Stimulated activated naive B cell treated with anti-CD40 and anti-IgM and Interleukin-4, amounts not matched to agents 10 μg/mL and 1 μg/mL and 100 μg/mL, for 72 hours (primary cell): Measurements from ENCODE around the gene PEPD.
A peak's percentile ranks its signal among the peaks of the same experiment; 100 is the strongest.
"Not testable (repeated sequence)": the region's sequence is repeated elsewhere in the genome, so short reads cannot be mapped to it uniquely, and the experiment has no call there.

ENCODE experiments used
- ATAC-seq, 2 donors: fragments of 150-1000 bp; cut with Tn5 transposase; replicated peaks; 2 replicates each; pipeline ENCODE4 v1.10.0; 2021; ENCODE audit warnings: moderate library complexity in 1 of 2
- DNase-seq: peaks from one replicate; pipeline ENCODE4 v3.0.0; 2021
- H3K27ac Mint-ChIP-seq: one replicate; pipeline ENCODE4 v1.8.0; 2022; ENCODE audit warnings: mild to moderate bottlenecking, mixed read lengths
- H3K27me3 Mint-ChIP-seq, 2 donors: one replicate each; pipeline ENCODE4 v1.8.0; 2022; ENCODE audit warnings: mixed read lengths in 2 of 2
- H3K36me3 Mint-ChIP-seq, 2 donors: one replicate each; pipeline ENCODE4 v1.8.0; 2022; ENCODE audit warnings: mixed read lengths in 2 of 2, mild to moderate bottlenecking in 1 of 2
- H3K4me1 Mint-ChIP-seq, 2 donors: one replicate each; pipeline ENCODE4 v1.8.0; 2022; ENCODE audit warnings: mixed read lengths in 2 of 2, mild to moderate bottlenecking in 1 of 2
- H3K4me3 Mint-ChIP-seq, 2 donors: one replicate each; pipeline ENCODE4 v1.8.0; 2022; ENCODE audit warnings: mild to moderate bottlenecking in 2 of 2, mixed read lengths in 2 of 2, moderate library complexity in 1 of 2
- H3K9me3 Mint-ChIP-seq, 2 donors: one replicate each; pipeline ENCODE4 v1.8.0; 2022; ENCODE audit warnings: mixed read lengths in 2 of 2, mild to moderate bottlenecking in 1 of 2

PEPD gene

DNA sequence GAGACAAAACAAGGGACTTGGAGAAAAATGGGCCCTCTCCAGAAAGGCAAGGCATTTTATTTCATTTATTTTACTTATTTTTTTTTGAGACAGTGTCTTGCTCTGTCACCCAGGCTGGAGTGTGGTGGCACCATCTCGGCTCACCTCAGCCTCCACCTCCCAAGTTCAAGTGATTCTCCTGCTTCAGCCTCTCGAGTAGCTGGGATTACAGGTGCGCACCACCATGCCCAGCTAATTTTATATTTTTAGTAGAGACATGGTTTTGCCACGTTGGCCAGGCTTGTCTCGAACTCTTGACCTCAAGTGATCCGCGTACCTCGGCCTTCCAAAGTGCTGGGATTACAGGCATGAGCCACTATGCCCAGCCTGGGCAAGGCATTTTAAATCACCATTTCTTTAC, 31.0 kb downstream of the PEPD start:
- DNase-seq, H3K27ac Mint-ChIP-seq, H3K9me3 Mint-ChIP-seq, H3K4me3 Mint-ChIP-seq, ATAC-seq, H3K27me3 Mint-ChIP-seq, H3K4me1 Mint-ChIP-seq: not testable (repeated sequence)
- H3K36me3 Mint-ChIP-seq, result peaks cover 34 to 46% of the 10 kb centered on the region in 2 donors

DNA sequence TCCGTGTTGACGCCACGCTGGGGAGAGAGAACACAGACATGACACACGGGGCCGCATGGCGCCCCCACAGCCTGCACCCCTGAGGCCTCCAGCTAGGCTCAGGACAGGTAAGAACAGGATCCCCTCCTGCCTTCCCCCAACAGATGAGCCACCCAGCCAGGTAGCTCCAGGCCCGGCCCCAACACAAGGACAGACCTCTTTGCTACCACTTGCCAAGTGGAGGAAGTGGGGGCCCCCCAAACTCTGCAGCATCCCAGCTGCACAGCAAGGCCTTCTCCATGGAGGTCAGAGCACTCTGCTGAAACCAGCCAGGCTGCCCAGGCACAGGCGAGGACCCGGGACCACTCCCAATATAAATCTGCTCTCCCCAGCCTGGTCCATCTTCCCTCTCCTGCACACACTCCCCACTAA, 31.5 kb downstream of the PEPD start:
- H3K36me3 Mint-ChIP-seq, result peaks cover 36 to 50% of the 10 kb centered on the region in 2 donors
- no peaks in the 10 kb centered on the region for H3K27me3 Mint-ChIP-seq
- H3K9me3 Mint-ChIP-seq, result no peaks in the 10 kb centered on the region
- no peaks in the 10 kb centered on the region for H3K4me1 Mint-ChIP-seq
- DNase-seq, result no peak
- H3K27ac Mint-ChIP-seq, result peak overlapping the region; percentile 3
- H3K4me3 Mint-ChIP-seq, result no peak overlapping the region
- no peak for ATAC-seq

DNA sequence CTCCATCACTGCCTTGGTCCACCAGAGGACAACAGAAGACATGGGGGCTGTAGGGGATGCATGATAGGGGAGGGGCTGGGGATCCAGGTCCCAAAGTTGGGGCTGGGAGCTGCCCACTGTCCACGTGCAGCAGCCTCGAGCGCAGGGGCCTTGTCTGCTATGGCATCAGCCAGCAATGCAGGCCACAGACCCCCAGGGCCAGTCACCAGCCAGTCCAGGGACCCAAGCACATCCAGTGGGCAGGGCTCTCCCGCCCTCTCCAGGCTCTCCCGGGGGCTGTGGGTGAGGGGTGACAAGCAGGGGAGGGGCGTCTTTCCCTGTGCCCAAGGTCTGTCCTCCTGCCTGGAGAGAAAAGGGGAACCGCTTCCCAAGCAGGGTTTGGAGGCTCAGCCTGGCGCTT, 32.8 kb downstream of the PEPD start:
- DNase-seq, result no peak
- H3K36me3 Mint-ChIP-seq, result peaks cover 43 to 57% of the 10 kb centered on the region in 2 donors
- no peak overlapping the region for H3K4me3 Mint-ChIP-seq
- H3K27ac Mint-ChIP-seq, result no peak overlapping the region
- no peaks in the 10 kb centered on the region for H3K4me1 Mint-ChIP-seq
- peaks cover 0 to 3% of the 10 kb centered on the region in 2 donors for H3K9me3 Mint-ChIP-seq
- H3K27me3 Mint-ChIP-seq, result no peaks in the 10 kb centered on the region
- ATAC-seq, result no peak

DNA sequence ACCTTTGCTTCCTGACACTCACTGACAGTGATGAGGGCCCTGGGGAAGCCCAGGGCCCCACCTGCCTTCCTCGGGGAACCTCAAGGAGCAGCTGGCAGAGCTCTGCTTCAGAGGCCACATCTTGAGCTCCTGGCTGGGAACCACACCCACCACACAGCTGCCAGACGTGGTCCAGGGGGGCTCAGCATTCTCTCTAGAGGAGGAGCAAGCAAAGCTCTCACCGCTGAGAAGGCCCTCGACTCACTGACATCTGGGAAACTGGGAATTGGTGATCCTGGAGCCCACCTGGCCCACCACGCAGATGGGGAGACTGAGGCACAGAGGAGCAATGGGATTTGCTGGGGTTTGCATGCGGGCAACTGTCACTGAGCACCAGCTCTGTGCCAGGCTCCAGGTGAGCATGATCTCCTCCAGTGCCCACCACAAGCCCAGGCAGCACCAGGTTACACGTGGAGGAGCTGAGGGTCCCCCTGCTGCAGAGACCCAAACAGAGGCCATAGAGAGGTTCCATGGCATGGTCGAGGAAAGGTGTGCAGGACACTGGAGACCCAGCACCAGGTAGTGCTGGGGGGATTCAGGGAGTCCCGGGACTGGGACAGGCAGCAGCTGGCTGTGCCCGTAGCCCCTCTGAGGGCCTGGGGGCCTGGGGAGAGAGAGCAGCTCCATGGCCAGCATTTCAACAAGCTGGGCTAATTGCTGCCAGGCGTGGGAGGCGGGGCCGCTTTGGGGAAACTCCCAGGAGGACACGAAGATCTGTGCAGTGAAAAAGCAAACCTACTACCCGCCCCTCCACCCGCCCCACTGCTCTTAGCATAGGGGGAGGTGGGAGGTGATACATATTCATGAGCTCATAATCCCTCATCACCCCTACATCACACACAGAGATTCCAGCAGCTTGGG, 33.4 kb downstream of the PEPD start:
- H3K27ac Mint-ChIP-seq, result no peak overlapping the region
- no peaks in the 10 kb centered on the region for H3K4me1 Mint-ChIP-seq
- no peak for DNase-seq
- peaks cover 44 to 61% of the 10 kb centered on the region in 2 donors for H3K36me3 Mint-ChIP-seq
- H3K4me3 Mint-ChIP-seq, result no peak overlapping the region
- H3K9me3 Mint-ChIP-seq, result peaks cover 0 to 7% of the 10 kb centered on the region in 2 donors
- ATAC-seq, result no peak
- H3K27me3 Mint-ChIP-seq, result no peaks in the 10 kb centered on the region

DNA sequence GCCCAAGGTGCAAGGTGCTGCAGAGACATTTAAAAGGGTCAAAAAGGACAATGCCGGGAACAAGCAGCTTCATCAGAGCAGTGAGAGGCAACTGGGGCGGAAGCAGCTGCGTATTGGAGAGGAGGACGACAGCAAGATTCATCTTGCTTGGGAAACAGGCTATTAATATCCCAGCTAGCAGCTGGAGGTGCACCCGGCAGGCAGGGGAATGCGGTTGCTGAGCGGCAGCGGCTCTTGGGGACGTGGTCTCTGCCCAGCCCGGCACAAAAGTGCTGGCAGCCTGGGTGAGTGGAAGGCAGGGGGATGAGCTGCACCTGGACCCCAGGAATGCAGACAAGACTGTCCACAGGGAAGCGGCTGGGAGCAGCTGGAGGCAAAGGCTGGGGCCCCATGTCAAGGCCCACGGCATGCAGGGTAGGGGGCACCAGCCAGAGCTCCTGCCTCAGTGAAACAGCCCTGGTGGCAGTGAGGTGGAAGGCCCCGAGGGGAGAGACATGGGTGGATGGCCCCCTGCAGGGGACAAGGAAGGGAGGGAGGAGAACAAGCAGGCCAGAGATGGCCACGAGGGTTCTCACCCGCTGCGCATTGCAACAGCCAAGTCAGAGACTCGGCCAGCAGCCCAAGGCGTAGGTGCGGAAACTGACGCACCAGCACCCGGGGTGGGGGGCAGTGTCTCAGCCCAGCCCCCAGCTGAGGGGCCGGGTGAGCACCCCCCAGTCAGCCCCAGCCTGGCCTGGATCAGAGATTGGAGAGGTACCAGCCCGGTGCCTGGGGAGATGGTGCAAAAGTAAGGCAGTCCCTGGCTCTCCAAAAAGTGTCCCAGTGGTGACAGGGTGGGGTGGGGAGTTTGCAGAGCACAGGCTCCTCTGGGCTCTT, 34.4 kb downstream of the PEPD start:
- ATAC-seq, result no peak
- DNase-seq, result no peak
- H3K4me3 Mint-ChIP-seq, result no peak overlapping the region
- H3K27me3 Mint-ChIP-seq, result no peaks in the 10 kb centered on the region
- H3K27ac Mint-ChIP-seq, result peak overlapping the region; percentile 81
- peaks cover 52 to 70% of the 10 kb centered on the region in 2 donors for H3K36me3 Mint-ChIP-seq
- no peaks in the 10 kb centered on the region for H3K4me1 Mint-ChIP-seq
- peaks cover 0 to 10% of the 10 kb centered on the region in 2 donors for H3K9me3 Mint-ChIP-seq

DNA sequence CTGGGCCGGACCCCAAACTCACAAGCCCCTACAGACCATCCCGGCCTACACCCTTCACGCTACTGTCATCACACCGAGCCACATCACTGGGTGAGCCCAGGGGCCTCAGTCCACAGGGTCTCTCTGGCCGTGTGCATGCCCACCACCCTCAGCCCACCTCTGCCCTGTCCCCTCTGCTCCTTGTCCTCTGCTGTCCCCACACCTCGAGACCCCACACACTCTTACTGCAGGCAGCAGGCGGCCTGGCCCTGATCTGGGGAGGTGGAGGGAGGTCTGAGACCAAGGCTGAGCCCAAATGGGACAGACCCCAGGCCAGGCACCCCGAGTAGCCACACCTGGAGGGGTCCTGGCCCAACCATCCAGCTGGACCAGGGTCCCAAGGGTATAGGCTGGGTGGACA, 35.2 kb downstream of the PEPD start:
- DNase-seq (no peak), ATAC-seq (no peak)
- Mint-ChIP-seq H3K4me3 (no peak overlapping the region), H3K27me3 (no peaks in the 10 kb centered on the region), H3K9me3 (peaks cover 0 to 10% of the 10 kb centered on the region in 2 donors), H3K36me3 (peaks cover 56 to 76% of the 10 kb centered on the region in 2 donors), H3K27ac (no peak overlapping the region), H3K4me1 (no peaks in the 10 kb centered on the region)

DNA sequence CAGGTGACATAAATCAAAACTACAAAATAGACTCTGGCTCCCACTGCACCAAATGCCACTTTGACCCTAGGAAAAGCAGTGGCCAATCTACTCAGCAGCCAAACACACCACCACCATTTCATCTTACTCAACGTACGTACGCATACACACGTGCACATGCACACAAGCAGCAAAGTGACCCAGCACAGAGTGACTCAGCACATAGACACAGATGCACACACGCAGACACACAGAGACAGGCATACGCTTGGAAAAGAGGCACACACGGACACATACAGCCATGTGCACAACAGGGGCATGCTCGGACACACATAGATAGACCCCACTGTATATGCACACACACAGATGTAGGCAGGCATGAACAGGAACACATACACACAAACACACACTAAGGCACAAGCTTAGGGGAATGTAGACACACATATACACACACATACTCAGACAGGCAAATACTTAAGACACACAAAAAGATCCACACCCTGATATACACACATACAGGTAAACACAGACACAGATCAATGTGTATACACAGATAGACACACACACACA, 37.3 kb downstream of the PEPD start:
- Mint-ChIP-seq H3K27ac (no peak overlapping the region), H3K9me3 (peaks cover 5 to 10% of the 10 kb centered on the region in 2 donors), H3K4me1 (no peaks in the 10 kb centered on the region), H3K27me3 (no peaks in the 10 kb centered on the region), H3K4me3 (no peak overlapping the region), H3K36me3 (peaks cover 65 to 79% of the 10 kb centered on the region in 2 donors)
- no peak for DNase-seq
- ATAC-seq, result no peak

DNA sequence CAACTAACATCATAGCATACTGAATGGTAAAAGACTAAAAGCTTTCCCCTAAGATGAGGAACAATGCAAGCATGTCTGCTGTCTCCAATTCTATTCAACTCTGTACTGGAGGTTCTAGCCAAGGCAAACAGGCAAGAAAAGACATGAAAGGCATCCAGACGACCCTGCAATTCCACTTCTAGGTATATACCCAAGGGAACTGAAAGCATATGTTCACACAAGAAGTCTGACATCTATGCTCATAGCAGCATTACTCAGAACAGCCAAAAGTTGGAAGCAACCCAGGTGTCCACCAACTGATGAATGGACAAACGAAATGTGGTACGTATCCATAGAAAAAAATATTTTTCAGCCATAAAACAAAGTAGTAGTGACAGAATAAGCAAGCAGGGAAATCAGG, 39.1 kb downstream of the PEPD start:
- H3K27ac Mint-ChIP-seq, result no peak overlapping the region
- H3K4me3 Mint-ChIP-seq, result no peak overlapping the region
- H3K27me3 Mint-ChIP-seq, result no peaks in the 10 kb centered on the region
- H3K9me3 Mint-ChIP-seq, result peaks cover 8 to 15% of the 10 kb centered on the region in 2 donors
- DNase-seq, result no peak
- peaks cover 62 to 83% of the 10 kb centered on the region in 2 donors for H3K36me3 Mint-ChIP-seq
- no peak for ATAC-seq
- no peaks in the 10 kb centered on the region for H3K4me1 Mint-ChIP-seq

DNA sequence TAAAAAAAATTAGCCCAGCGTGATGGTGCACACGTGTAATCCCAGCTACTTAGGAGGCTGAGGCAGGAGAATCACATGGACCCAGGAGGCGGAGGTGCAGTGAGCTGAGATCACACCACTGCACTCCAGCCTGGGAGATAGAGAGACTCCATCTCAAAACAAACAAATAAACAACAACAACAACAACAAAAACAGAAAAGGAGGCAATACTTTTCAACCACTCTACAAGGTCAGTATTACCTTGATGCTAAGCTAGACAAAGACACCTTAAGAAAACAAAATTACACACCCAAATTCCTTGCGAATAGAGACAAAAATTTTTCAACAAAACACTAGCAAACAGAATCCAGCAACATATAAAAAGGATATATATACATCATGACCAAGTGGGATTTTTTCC, 39.7 kb downstream of the PEPD start:
- Mint-ChIP-seq H3K27me3 (no peaks in the 10 kb centered on the region), H3K4me3 (no peak overlapping the region), H3K27ac (no peak overlapping the region), H3K4me1 (no peaks in the 10 kb centered on the region), H3K9me3 (peaks cover 8 to 15% of the 10 kb centered on the region in 2 donors), H3K36me3 (peaks cover 60 to 85% of the 10 kb centered on the region in 2 donors)
- no peak for DNase-seq
- ATAC-seq, result no peak

DNA sequence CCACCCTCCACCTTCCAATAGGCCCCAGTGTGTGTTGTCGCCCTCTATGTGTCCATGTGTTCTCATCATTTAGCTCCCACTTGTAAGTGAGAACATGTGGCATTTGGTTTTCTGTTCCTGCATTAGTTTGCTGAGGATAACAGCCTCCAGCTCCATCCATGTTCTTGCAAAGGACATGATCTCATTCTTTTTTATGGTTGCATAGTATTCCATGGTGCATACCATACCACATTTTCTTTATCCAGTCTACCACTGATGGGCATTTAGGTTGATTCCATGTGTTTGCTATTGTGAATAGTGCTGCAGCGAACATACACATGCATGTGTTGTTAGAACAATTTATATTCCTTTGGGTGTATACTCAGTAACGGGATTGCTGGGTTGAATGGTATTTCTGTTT, 42.0 kb downstream of the PEPD start:
- Mint-ChIP-seq H3K9me3 (peaks cover 8 to 14% of the 10 kb centered on the region in 2 donors), H3K36me3 (peaks cover 62 to 77% of the 10 kb centered on the region in 2 donors)
- not testable (repeated sequence) for DNase-seq, ATAC-seq, H3K4me1 Mint-ChIP-seq, H3K4me3 Mint-ChIP-seq, H3K27me3 Mint-ChIP-seq, H3K27ac Mint-ChIP-seq

DNA sequence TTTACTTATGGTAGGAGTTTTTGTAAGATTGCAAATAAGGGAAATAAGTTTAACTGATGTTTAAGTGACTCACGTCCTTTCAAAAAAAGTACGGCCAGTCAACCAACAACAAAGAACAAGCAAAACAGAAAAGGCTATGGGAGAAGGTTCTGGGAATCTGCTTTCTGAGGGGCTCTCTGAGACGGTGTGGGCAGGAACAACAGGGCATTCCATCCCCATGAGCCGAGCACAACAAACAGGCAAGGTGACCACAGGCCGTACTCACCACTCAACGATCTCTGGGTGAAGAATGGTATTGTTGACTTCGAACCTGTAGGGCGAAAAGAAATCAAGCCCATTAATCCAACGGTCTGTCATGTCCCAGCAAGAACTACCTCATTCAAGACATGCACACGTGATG, 43.8 kb downstream of the PEPD start:
- ATAC-seq, result no peak
- Mint-ChIP-seq H3K4me3 (no peak overlapping the region), H3K27ac (no peak overlapping the region), H3K36me3 (peaks cover 53 to 74% of the 10 kb centered on the region in 2 donors), H3K9me3 (peaks cover 6 to 8% of the 10 kb centered on the region in 2 donors), H3K27me3 (no peaks in the 10 kb centered on the region), H3K4me1 (no peaks in the 10 kb centered on the region)
- DNase-seq, result no peak

DNA sequence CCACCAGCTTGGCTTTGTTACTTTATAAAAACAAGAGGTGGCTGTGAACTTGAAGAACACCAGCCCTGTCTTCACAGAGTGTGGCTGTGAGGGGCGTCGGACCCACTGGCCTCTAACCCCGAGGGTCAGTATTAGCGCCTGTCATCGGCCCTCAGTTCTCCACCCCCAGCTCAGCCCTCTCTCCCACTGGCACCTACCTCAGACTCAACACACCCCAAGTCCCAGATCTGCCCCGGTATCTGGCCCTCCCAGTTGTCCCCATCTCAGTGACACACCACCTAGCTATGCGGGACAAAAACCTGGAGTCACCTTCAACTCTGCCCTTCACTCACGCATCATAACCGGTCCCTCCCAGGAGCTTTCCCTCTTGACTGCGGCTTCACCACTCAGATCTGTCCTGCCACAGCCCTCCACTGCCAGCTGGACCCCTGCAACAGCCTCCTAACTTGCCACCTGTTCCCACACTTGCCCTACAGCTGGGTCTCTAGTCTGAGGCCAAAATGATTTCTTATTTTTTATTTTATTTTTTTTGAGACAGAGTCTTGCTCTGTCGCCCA, 45.4 kb downstream of the PEPD start:
- no peak for ATAC-seq
- no peak overlapping the region for H3K27ac Mint-ChIP-seq

DNA sequence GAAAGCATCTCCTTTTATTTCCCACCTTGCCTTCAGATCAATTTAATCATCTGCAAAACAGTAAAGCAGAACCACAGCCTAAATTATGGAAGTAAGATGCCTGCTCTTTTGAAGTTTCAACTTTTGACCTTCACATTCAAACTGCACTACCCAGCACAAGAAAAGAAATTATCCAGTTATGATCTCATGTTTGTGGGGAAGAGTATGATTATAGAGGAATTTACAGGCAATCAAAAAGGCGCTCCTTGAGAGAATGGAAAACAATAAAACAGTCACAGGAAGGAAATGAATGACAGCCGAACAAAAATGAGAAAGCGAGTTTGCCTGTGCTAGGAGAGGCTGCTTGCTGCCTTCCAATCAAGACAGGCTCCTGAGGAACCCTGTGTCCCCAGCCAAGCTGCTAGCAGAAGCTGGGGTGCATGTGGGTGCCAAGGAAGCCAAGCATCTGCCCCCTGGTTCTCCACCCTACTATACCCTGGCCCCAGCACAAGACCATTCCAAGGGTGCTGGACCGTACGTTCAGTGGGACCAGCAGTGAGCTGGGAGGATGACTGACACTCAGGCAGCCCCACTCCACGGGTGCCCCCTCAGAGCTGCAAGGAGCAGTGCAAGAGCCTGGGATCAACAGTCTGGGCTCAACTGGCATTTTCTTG, 47.8 kb downstream of the PEPD start:
- Mint-ChIP-seq H3K36me3 (peaks cover 35 to 58% of the 10 kb centered on the region in 2 donors), H3K4me1 (no peaks in the 10 kb centered on the region), H3K9me3 (peaks cover 3% of the 10 kb centered on the region in 2 donors), H3K4me3 (no peak overlapping the region), H3K27ac (peak overlapping the region; percentile 43), H3K27me3 (no peaks in the 10 kb centered on the region)
- ATAC-seq, result no peak
- DNase-seq, result no peak

More for the DNA sequence above, 45.4 kb downstream of the PEPD start:
- H3K4me1 Mint-ChIP-seq, result no peaks in the 10 kb centered on the region
- H3K9me3 Mint-ChIP-seq, result peaks cover 5 to 8% of the 10 kb centered on the region in 2 donors
- DNase-seq, result no peak
- H3K36me3 Mint-ChIP-seq, result peaks cover 44 to 63% of the 10 kb centered on the region in 2 donors
- no peak overlapping the region for H3K4me3 Mint-ChIP-seq
- no peaks in the 10 kb centered on the region for H3K27me3 Mint-ChIP-seq
